CD14-positive monocyte (primary cell): Measurements from ENCODE around the gene PSORS1C2. TPM values are rescaled to one million over a fixed set of nuclear protein-coding genes. Genes with fewer than 3 reads are reported as not detected.

ENCODE experiments used
- DNase-seq, 3 donors: peaks; one replicate each; pipeline ENCODE4 v3.0.0-alpha.2; 2011 to 2022
- H2AFZ ChIP-seq: 2 replicates; pipeline ENCODE4 v1.6.0; 2012; ENCODE audit warnings: mild to moderate bottlenecking, low read depth, low read length, inconsistent platforms; ENCODE audit not compliant: insufficient read depth, poor library complexity, severe bottlenecking
- H3K27ac ChIP-seq, 2 donors: 1 replicate in 1 of 2; 2 replicates in 1 of 2; pipeline ENCODE4 v1.5.1; 2012 to 2013; ENCODE audit warnings: low read length in 2 of 2, control low read depth in 1 of 2, inconsistent platforms in 1 of 2, low read depth in 1 of 2, mild to moderate bottlenecking in 1 of 2
- H3K27me3 ChIP-seq, 2 donors: one replicate each; pipeline versions ENCODE4 v1.6.0 to v1.6.1; 2011 to 2013; ENCODE audit warnings: low read length in 2 of 2; ENCODE audit not compliant: control insufficient read depth in 2 of 2, insufficient read depth in 2 of 2
- H3K36me3 ChIP-seq, 2 donors: replicated peaks in 1 of 2; 1 replicate in 1 of 2; 2 replicates in 1 of 2; pipeline versions ENCODE4 v1.5.1 to v1.6.1; 2012 to 2013; ENCODE audit warnings: low read length in 2 of 2, control low read depth in 1 of 2, inconsistent platforms in 1 of 2, mild to moderate bottlenecking in 1 of 2; ENCODE audit not compliant: insufficient read depth in 2 of 2, control insufficient read depth in 1 of 2
- H3K4me1 ChIP-seq, 2 donors: 1 replicate in 1 of 2; 2 replicates in 1 of 2; pipeline versions ENCODE4 v1.5.1 to v1.6.1; 2012 to 2013; ENCODE audit warnings: low read length in 2 of 2, control low read depth in 1 of 2, inconsistent platforms in 1 of 2, mild to moderate bottlenecking in 1 of 2, moderate library complexity in 1 of 2; ENCODE audit not compliant: insufficient read depth in 2 of 2, control insufficient read depth in 1 of 2
- H3K4me2 ChIP-seq: replicated peaks from 2 replicates; pipeline ENCODE3; 2012; ENCODE audit warnings: low read length, moderate library complexity, mild to moderate bottlenecking; ENCODE audit not compliant: poor library complexity, severe bottlenecking; ENCODE audit errors: extremely low read depth
- H3K4me3 ChIP-seq, 3 experiments: fragments of 200-600 bp in 1 of 3; sonication (generic) in 1 of 3; replicated peaks in 1 of 3; 1 replicate in 2 of 3; 2 replicates in 1 of 3; pipeline ENCODE4 v1.5.1; 2011 to 2013; ENCODE audit warnings: low read length in 3 of 3, mild to moderate bottlenecking in 3 of 3, control low read depth in 2 of 3, low read depth in 2 of 3, inconsistent platforms in 1 of 3, moderate library complexity in 1 of 3
- H3K79me2 ChIP-seq: 2 replicates; pipeline ENCODE4 v1.6.0; 2012; ENCODE audit warnings: mild to moderate bottlenecking, control low read depth, inconsistent platforms, low read length, moderate library complexity; ENCODE audit not compliant: insufficient read depth
- H3K9ac ChIP-seq: 2 replicates; pipeline ENCODE4 v1.6.0; 2017; ENCODE audit warnings: low read length, mild to moderate bottlenecking; ENCODE audit not compliant: insufficient read depth, poor library complexity, severe bottlenecking
- H3K9me3 ChIP-seq, 2 donors: replicated peaks in 1 of 2; 1 replicate in 1 of 2; 2 replicates in 1 of 2; pipeline versions ENCODE4 v1.5.1 to v1.6.1; 2012 to 2013; ENCODE audit warnings: low read length in 2 of 2, control low read depth in 1 of 2; ENCODE audit not compliant: control insufficient read depth in 1 of 2, insufficient read depth in 1 of 2
- H4K20me1 ChIP-seq: 2 replicates; pipeline ENCODE4 v1.6.0; 2012; ENCODE audit warnings: mild to moderate bottlenecking, low read length, control low read depth, moderate library complexity; ENCODE audit not compliant: insufficient read depth
- H3K27ac Mint-ChIP-seq, 7 donors: one replicate each; pipeline ENCODE4 v1.8.0; 2020; ENCODE audit warnings: mild to moderate bottlenecking in 7 of 7, mixed read lengths in 7 of 7, moderate library complexity in 6 of 7, inconsistent platforms in 2 of 7
- H3K27me3 Mint-ChIP-seq, 3 donors: one replicate each; pipeline ENCODE4 v1.8.0; 2021 to 2022; ENCODE audit warnings: low read depth in 3 of 3, mild to moderate bottlenecking in 3 of 3, mixed read lengths in 3 of 3, moderate library complexity in 3 of 3, inconsistent platforms in 1 of 3
- H3K36me3 Mint-ChIP-seq, 2 donors: one replicate each; pipeline ENCODE4 v1.8.0; 2020; ENCODE audit warnings: mixed read lengths in 2 of 2, inconsistent platforms in 1 of 2, mild to moderate bottlenecking in 1 of 2
- H3K4me1 Mint-ChIP-seq: one replicate; pipeline ENCODE4 v1.8.0; 2020; ENCODE audit warnings: mild to moderate bottlenecking, mixed read lengths
- H3K4me3 Mint-ChIP-seq, 2 donors: one replicate each; pipeline ENCODE4 v1.8.0; 2020; ENCODE audit warnings: mild to moderate bottlenecking in 2 of 2, mixed read lengths in 2 of 2, moderate library complexity in 1 of 2
- H3K9me3 Mint-ChIP-seq, 7 donors: one replicate each; pipeline ENCODE4 v1.8.0; 2020 to 2022; ENCODE audit warnings: mixed read lengths in 7 of 7, mild to moderate bottlenecking in 6 of 7, moderate library complexity in 6 of 7, inconsistent platforms in 2 of 7
- CTCF ChIP-seq: fragments of 200-600 bp; IDR thresholded peaks from one replicate; pipeline ENCODE4 v1.8.0; 2022; ENCODE audit warnings: antibody characterized with exemption, mild to moderate bottlenecking
- WGBS: methylation state at CpG from one replicate; pipeline ENCODE4 v1.1.5; 2013; ENCODE audit warnings: missing lambda C conversion rate; ENCODE audit not compliant: insufficient coverage; 5-methylcytosine and 5-hydroxymethylcytosine counted together
- intact Hi-C, 2 donors: fragments of 100-400 bp; cut with micrococcal nuclease; formaldehyde crosslinking; loops; one replicate each; pipeline versions ENCODE4 v1.15.0 to v1.15.1; 2023
- polyA plus RNA-seq, 3 donors: library from polyadenylated mRNA; depleted of rRNA in 1 of 3; unstranded in 2 of 3; stranded (reverse) in 1 of 3; fragments of 300-500 nt in 2 of 3; fragments of >200 nt in 1 of 3; fragmentation: Illumina TruSeq in 2 of 3; gene quantifications; 1 replicate in 2 of 3; 2 replicates in 1 of 3; pipeline ENCODE4 v1.2.3, GENCODE V29; 2012 to 2021

The PSORS1C2 gene
- polyA plus RNA-seq, 3 donors = not detected

DNA sequence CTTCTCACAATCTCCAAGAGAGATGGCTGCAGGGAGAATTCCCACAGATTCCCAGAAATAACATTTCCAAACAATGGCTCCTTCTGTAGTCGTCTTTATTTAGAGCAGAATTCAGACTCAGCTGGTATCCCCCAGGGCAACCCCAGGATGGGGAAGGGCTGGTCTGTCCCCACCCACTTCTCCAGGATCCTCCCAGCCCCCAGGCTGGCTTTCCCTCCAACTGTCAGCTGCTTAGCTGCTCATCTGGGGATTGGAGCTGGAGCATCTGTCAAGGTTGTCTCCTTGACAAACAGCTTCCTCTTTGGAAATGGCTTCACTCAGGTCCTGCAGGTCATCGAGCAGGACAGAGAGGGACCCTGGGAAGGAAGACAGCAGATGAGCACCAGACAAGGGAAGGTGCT lies 3.5 kb upstream of the PSORS1C2 start:
- H3K27me3 ChIP-seq = peaks cover 0 to 3% of the 10 kb centered on the region in 2 donors
- 94% methylated on average over 2 of the region's 2 CpGs for WGBS
- H3K27ac Mint-ChIP-seq = peak overlapping the region in 1 of 7 donors; percentile 6

GRCh38 chr6:31140643-31141042 lies 1.8 kb upstream of the PSORS1C2 start:
- H3K9me3 Mint-ChIP-seq = peaks cover 0 to 3% (median 0%) of the 10 kb centered on the region in 7 donors
- Histone ChIP-seq H3K4me3 (no peak overlapping the region), H3K9me3 (no peaks in the 10 kb centered on the region), H3K9ac (no peak overlapping the region), H4K20me1 (no peaks in the 10 kb centered on the region), H3K4me2 (no peak overlapping the region), H3K4me1 (peaks cover 0 to 6% of the 10 kb centered on the region in 2 donors), H3K79me2 (no peaks in the 10 kb centered on the region), H3K36me3 (peaks cover 15 to 30% of the 10 kb centered on the region in 2 donors), H2AFZ (no peak overlapping the region), H3K27ac (no peak overlapping the region), H3K27me3 (peaks cover 0 to 3% of the 10 kb centered on the region in 2 donors)
- H3K4me3 Mint-ChIP-seq = no peak overlapping the region
- intact Hi-C loops = no loop called here
- H3K36me3 Mint-ChIP-seq = peaks cover 14 to 18% of the 10 kb centered on the region in 2 donors
- peaks cover 0 to 13% (median 2%) of the 10 kb centered on the region in 3 donors for H3K27me3 Mint-ChIP-seq
- 91% methylated on average over 13 of the region's 15 CpGs for WGBS
- no peak for TF ChIP-seq CTCF
- peaks cover 6% of the 10 kb centered on the region for H3K4me1 Mint-ChIP-seq
- no peak for DNase-seq
- H3K27ac Mint-ChIP-seq = no peak overlapping the region

More for the DNA sequence above, 3.5 kb upstream of the PSORS1C2 start:
- intact Hi-C loops = no loop called here
- DNase-seq = no peak
- no peak for TF ChIP-seq CTCF
- Histone ChIP-seq H3K79me2 (no peaks in the 10 kb centered on the region), H4K20me1 (no peaks in the 10 kb centered on the region), H3K36me3 (peaks cover 15 to 30% of the 10 kb centered on the region in 2 donors), H3K9me3 (no peaks in the 10 kb centered on the region), H3K9ac (no peak overlapping the region), H2AFZ (no peak overlapping the region), H3K27ac (no peak overlapping the region), H3K4me2 (no peak overlapping the region), H3K4me1 (peaks cover 0 to 6% of the 10 kb centered on the region in 2 donors), H3K4me3 (no peak overlapping the region)
- Mint-ChIP-seq H3K4me1 (peaks cover 6% of the 10 kb centered on the region), H3K9me3 (no peaks in the 10 kb centered on the region), H3K27me3 (peaks cover 0 to 13% (median 2%) of the 10 kb centered on the region in 3 donors), H3K4me3 (no peak overlapping the region), H3K36me3 (peaks cover 22 to 25% of the 10 kb centered on the region in 2 donors)
